Activated CD4-positive, alpha-beta T cell treated with anti-CD3 and anti-CD28 coated beads for 4 hours (primary cell): ENCODE measurements around the gene STRA8.

ENCODE experiments used
- DNase-seq, 2 donors: peaks; one replicate each; pipeline ENCODE4 v3.0.0-alpha.2; 2020

The STRA8 gene

DNA sequence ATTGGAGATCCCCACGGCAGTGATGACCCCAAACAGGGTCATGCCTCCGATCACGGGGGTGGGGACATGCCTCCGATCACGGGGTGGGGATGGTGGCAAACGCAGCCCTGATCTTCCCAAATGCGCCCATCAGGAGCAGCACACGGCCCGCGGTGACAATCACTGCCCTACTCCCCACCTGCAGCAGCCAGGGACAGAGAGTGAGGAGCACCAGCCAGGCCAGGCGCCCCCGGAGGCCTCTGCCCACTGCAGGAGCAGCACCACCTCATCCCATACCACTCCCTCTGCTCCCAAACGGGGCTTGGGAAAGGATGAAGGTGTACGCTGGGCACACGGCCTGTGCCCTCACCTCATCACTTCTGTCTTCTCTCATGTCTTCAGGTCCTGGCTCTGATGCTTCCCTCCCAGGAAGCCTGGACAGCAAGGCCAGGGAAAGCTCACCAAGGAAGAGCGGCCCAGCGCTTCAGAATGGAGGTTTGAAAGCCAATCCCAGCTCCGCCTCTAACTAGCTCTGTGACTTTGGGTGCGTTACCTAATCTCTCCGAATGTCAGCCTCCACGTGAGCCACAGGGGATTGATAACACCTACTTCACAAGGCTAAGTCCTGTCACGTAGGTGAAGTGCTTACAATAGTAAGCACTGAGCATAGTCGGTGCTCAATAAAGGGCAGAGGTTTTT is 37.1 kb downstream of the STRA8 start:
- no peak for DNase-seq

DNA sequence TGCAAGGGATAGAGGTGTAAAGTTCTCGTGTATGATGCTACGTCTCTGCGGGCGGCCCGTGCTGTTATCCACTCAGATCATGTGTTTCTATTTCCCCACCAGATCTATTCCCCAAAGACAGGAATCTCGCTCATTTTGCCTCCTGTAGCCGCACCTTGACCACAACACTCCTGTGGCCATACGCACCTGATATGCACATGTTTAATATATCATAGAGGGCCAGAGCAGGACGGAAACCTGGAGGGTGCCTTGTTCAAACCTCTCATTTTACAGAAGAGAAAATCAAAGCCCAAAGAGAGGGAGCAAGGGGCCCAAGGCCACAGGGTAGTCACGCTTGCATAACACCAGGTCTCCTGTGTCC is 37.6 kb downstream of the STRA8 start:
- no peak for DNase-seq

DNA sequence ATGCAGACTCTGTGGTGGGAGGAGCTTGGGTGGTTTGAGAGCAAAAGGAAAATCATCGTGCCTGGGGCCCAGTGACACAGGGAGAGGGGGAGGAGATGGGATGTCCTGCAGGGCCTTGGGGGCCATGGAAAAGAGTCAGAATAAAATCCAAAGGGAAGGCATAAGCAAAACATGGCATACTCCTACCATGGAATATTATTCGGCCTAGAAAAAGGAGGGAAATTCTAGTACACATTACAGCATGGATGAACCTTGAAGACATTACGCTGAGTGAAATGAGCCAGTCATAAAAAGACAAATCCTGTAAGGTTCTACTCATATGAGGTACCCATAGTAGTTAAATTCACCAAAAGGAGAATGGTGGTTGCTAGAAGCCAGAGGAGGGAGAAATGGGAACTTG is 38.7 kb downstream of the STRA8 start:
- no peak for DNase-seq

DNA sequence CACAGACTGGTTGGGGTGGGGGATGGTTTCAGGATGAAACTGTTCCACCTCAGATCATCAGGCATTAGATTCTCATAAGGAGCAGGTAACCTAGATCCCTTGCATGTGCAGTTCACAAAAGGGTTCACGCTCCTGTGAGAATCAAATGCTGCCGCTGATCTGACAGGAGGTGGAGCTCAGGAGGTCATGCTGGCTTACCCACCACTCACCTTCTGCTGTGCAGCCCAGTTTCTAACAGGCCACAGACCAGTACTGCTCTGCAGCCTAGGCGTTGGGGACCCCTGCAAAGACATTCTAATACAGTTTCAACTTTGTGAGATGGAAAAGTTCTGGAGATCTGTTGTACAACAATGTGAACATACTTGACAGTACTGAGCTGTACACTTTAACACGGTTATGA is 39.9 kb downstream of the STRA8 start:
- DNase-seq, result no peak

DNA sequence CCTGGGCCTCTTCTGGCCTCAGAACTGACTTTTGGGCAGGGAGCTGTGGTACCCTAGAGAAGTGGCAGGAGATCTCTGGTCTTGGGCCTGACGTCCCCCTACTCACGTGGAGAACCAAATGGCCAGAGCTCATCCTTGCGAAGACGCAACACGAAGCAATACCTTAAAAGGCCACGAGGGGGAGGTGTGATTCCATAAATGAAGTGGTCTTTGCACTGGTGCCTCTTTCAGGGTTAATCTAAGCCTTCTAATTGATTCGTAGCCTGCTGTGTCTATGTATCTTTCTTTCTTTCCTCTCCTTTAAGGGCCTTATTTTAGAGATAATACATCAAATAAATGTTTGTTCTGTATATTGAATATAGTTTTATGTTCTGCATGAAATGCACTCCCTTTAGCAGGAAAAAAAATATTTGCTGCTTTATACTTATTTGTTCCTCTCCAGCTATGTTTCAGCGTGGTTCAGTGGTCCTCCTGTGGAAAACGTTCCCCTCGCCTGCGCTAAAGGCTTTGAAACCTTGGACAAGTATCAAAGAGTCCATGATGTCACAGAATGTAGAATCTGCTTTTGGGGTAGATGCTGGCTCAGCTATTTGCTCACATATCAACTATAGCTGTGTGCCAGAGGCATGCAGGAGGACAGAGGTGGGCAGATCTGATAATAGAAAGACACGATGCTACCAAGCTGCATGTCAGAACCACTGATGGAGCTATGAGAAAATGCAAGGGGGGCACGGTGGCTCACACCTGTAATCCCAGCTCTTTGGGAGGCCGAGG is 41.0 kb downstream of the STRA8 start:
- DNase-seq, result peak; percentile 47 to 74

DNA sequence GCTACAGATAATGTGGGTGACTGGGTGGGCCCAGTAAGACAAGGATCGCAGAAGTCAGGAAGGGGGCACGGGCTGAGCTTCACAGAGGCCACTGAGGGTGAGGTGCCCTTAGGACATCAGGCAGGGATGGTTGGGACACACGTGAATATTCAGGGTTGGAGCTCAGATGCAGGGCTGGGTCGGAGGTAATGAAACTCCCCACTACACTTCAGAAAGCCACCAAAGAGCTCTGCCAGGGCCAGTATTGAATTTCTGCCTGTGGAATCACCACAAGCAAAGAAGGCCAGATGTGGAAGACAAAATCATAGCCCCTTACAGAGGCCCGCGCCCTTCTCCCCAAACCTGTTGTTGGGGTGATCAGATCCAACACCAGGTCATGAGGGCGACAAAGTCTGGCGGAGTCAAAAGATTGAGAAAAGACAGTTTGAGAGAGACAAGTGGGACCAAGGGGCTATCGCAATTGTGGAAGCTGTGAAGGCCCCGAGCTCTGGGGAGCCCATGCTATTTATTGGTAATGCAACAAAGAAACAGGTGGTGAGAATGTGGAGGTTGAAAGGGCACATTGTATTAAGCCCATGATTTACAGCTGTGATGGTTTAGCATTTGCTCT is 42.4 kb downstream of the STRA8 start:
- DNase-seq, result no peak

DNA sequence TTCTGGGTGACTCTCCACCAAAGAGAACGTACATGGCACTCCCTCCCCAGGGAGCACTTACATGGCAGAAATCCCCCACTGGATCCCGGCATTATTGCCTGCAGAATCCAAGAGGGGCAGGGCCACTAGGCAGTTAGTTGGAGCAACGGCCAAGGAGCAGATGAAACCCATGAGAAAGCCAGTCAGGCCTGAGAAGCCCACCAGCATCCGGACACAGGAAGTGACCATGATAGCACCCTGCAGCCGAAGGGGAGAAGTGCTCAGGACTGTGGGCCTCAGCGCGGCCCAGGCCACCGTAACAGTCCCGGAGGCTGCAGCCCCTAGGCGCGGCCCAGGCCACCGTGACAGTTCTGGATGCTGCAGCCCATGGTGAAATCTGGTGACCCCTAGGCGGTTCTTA is 43.5 kb downstream of the STRA8 start:
- DNase-seq, result no peak

GRCh38 chr7:135281363-135281949 is 47.8 kb downstream of the STRA8 start:
- DNase-seq, result peak; percentile 72 to 83

- peak in 1 of 2 donors; percentile 5 for DNase-seq
Measured at GRCh38 chr7:135282561-135283254, 49.1 kb downstream of the STRA8 start.

DNA sequence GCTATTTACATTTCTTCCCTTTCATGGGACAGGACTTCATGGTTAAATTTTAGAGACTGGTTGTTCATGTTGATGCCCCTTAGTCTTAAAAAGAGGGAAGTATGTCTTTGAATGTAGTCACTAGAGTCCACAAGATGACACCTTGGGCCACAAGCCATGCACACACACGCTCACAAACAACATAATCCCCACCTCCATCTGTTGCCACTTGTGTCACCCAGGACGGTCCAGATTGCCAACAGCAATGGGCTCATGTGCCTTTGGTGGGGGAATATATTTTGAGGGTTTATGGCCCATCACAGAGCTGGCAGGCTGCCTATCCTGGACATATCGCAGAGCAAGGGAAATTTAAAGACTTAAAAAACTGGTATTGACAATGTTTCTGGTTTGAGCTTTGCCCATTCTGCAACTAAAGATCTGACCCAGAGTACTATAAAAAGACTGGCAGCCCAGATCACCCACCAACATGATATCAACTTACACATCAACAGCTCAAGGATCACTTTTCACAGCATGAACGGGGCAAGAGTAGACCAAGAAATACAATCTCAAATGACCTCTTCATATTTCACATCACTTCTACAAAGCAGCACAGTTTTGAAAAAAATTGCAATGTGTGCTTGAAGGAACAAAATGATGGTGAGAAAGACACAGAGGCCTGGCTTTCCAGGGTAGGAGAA is 50.5 kb downstream of the STRA8 start:
- DNase-seq, result no peak

DNA sequence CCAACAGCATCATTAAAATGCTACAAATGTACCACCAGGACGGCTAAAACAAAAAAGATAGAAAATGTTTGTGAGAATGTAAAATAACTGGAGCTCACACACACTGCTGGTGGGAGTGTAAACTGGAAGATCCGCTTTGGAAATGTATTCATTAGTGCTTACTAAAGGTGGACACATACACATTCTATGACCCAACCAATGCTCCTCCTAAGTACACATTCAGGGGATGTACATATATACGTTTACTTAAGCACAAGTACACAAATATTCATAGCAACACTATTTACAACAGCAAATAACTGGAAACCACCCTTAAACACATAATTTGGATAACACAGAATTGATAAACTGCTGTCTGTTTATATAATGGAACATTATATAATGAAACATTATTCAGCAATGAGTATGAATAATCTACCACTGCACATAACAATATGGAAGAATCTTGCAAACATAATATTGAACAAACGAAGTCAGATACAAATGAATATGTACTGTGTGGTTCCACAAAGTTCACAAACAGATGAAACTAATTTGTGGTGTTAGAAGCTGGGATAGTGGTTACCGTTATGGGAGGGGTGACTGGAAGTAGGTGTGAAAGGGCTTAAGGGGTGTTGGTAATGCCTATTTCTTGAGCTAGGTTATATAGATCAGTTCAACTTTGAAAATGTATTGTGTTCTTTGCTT is 52.1 kb downstream of the STRA8 start:
- DNase-seq, result no peak

GRCh38 chr7:135286876-135287275 is 53.2 kb downstream of the STRA8 start:
- no peak for DNase-seq

DNA sequence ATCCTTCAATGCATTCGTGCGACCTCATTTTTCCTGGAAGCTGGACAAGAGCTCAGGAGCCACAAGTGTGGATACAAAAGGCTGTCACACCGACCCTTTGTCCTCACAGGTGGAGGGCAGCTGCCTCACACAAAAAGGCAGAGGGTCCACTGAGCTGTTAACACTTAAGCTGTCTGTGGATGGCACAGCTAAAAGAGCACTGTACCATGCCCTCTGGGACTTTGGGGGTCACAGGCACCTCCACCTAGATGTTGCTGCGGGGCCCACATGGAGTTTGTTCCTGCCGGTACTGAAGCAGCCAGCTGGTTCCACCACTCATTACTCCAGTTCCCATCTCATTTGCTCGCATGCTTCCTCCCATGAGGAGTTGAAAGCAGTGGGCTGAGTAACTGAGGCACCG is 57.0 kb downstream of the STRA8 start:
- no peak for DNase-seq

DNA sequence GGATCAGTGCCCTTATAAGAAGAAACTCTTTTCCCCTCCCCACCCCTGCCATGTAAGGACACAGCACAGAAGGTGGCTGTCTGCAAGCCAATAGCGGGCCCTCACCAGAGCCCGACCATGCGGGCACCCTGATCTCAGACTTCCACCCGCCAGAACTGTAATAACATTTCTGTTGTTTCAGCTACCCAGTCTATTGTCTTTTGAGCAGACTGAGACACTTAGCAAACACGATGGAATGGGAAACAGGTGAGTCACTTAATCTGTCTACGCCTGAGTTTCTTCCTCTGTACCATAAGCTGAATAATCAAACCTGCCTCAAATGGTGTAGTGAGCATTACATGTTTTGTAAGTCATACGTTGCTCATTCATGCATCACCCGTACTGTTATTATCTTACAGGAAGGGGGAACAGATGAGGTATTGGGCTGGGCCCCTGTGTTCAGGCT is 58.2 kb downstream of the STRA8 start:
- no peak for DNase-seq

DNA sequence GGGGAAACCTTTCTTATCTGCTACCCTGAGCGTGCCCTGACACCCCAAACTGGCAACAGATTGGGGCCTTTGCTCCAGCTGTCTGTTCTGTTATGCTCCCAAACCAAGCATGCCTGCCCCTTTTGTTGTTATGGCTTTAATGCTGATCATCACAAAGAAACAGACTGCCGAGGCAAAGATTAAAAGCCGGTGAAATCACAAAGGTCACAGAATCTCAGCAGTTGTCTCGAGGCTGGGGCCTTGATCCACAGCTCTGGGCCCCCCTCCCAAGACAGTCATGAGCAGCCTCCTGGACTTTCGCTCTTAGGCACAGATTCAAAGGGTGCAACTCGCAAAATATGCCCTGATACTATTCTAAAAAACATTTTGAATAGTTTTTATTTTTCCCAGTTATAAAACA is 65.6 kb downstream of the STRA8 start:
- no peak for DNase-seq

DNA sequence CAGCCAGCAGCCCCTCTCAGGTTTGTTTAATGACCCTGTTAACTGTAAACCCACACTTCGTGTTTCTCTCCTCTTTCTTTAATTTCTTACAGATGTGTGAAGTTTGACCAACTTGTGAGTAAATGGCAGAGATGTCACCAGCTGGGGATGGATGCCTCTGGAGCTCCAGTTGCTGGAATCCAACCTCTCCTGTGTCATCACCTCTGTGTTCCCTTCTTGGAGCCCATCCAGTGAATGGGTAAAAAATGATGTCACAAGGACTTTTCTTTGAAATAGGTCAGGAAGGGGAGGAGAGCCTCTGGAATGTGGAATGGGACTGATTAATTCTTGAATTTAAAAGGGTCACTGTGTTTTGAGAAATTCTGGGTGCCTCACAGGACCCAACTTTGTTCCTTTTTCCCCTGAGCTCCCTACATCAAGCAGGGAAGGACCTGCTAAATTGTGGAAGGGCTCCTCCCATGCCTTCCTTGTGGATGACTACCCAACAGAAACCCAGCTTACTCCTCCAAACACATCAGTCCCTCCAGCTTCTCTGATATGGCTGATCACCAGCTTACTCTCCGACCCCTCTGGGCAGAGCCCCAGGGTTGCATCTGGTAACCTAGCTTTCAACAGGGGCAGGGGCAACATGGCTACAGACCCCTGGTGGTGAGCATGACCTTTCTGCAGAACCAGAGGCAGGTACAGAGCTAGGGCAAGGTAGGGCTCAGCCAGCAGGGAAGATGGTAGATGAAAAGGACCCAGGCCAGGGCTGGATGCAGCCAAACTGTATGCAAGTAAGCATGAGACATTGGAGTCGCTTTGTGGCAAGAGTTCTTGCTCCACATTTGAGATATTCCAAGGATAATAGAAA is 67.5 kb downstream of the STRA8 start:
- DNase-seq, result no peak
